NT2/D1 (cell line): ENCODE data around the gene DISC1.

Experiments used
- SUZ12 ChIP-seq: IDR thresholded peaks from 2 replicates; pipeline ENCODE4 v1.6.1; 2011; ENCODE audit not compliant: insufficient read length, insufficient read depth; ENCODE audit errors: extremely low read depth
- YY1 ChIP-seq: IDR thresholded peaks from 2 replicates; pipeline ENCODE4 v1.6.1; 2011; ENCODE audit not compliant: insufficient read length, insufficient read depth
- ZNF274 ChIP-seq: IDR thresholded peaks from 2 replicates; pipeline ENCODE4 v1.6.1; 2011; ENCODE audit warnings: mild to moderate bottlenecking, low read depth, low read length

- TF ChIP-seq ZNF274 (no peak), SUZ12 (no peak), YY1 (no peak)
Measured at GRCh38 chr1:231924180-231924579, 297.6 kb downstream of the DISC1 start.
